ENCODE data around the gene ATP6V0E1.
"Not testable (repeated sequence)": the region's sequence is repeated elsewhere in the genome, so short reads cannot be mapped to it uniquely, and the experiment has no call there.

Gene ATP6V0E1

GRCh38 chr5:173045474-173045873, 61.9 kb downstream of the ATP6V0E1 start:
- Mint-ChIP-seq H3K4me1 (no peaks in the 10 kb centered on the region), H3K27ac (no peak overlapping the region), H3K4me3 (no peak overlapping the region), H3K27me3 (peaks cover 3% of the 10 kb centered on the region), H3K36me3 (no peaks in the 10 kb centered on the region), H3K9me3 (peaks cover 1% of the 10 kb centered on the region)
- CTCF ChIA-PET: no interaction called here
- no peak for DNase-seq

GRCh38 chr5:173047096-173047837, 63.7 kb downstream of the ATP6V0E1 start:
- H3K27ac Mint-ChIP-seq, H3K27me3 Mint-ChIP-seq, CTCF ChIA-PET, DNase-seq, H3K9me3 Mint-ChIP-seq, H3K4me1 Mint-ChIP-seq, H3K36me3 Mint-ChIP-seq, H3K4me3 Mint-ChIP-seq: not testable (repeated sequence)

- CTCF ChIA-PET: no interaction called here
- H3K9me3 Mint-ChIP-seq: no peaks in the 10 kb centered on the region
- no peak overlapping the region for H3K4me3 Mint-ChIP-seq
- H3K4me1 Mint-ChIP-seq: peaks cover 4% of the 10 kb centered on the region
- DNase-seq: no peak
- H3K27me3 Mint-ChIP-seq: peaks cover 10% of the 10 kb centered on the region
- no peak overlapping the region for H3K27ac Mint-ChIP-seq
- no peaks in the 10 kb centered on the region for H3K36me3 Mint-ChIP-seq
These were observed 64.2 kb downstream of the ATP6V0E1 start for GRCh38 chr5:173047838-173048105.

- no peaks in the 10 kb centered on the region for H3K9me3 Mint-ChIP-seq
- H3K27ac Mint-ChIP-seq: no peak overlapping the region
- peaks cover 27% of the 10 kb centered on the region for H3K4me1 Mint-ChIP-seq
- CTCF ChIA-PET: interaction anchor here (1.1 kb wide), 1 partner anchor 15 kb away, joined by 3 read pairs; no protein-coding TSS in a partner anchor
- H3K27me3 Mint-ChIP-seq: peaks cover 10% of the 10 kb centered on the region
- H3K36me3 Mint-ChIP-seq: no peaks in the 10 kb centered on the region
- no peak overlapping the region for H3K4me3 Mint-ChIP-seq
- DNase-seq: no peak
These were observed 67.2 kb downstream of the ATP6V0E1 start for GRCh38 chr5:173050791-173051190.

GRCh38 chr5:173051746-173052145, 68.2 kb downstream of the ATP6V0E1 start:
- CTCF ChIA-PET: no interaction called here
- H3K9me3 Mint-ChIP-seq: no peaks in the 10 kb centered on the region
- no peak overlapping the region for H3K4me3 Mint-ChIP-seq
- H3K36me3 Mint-ChIP-seq: no peaks in the 10 kb centered on the region
- H3K4me1 Mint-ChIP-seq: peaks cover 29% of the 10 kb centered on the region
- H3K27ac Mint-ChIP-seq: no peak overlapping the region
- DNase-seq: no peak
- peaks cover 10% of the 10 kb centered on the region for H3K27me3 Mint-ChIP-seq

- H3K4me1 Mint-ChIP-seq: peaks cover 35% of the 10 kb centered on the region
- H3K4me3 Mint-ChIP-seq: no peak overlapping the region
- no peak overlapping the region for H3K27ac Mint-ChIP-seq
- no peaks in the 10 kb centered on the region for H3K9me3 Mint-ChIP-seq
- DNase-seq: no peak
- H3K27me3 Mint-ChIP-seq: peaks cover 10% of the 10 kb centered on the region
- CTCF ChIA-PET: no interaction called here
- H3K36me3 Mint-ChIP-seq: no peaks in the 10 kb centered on the region
These were observed 69.5 kb downstream of the ATP6V0E1 start for GRCh38 chr5:173053041-173053440.

GRCh38 chr5:173055042-173055721, 71.6 kb downstream of the ATP6V0E1 start:
- no peak for DNase-seq
- peaks cover 44% of the 10 kb centered on the region for H3K4me1 Mint-ChIP-seq
- H3K9me3 Mint-ChIP-seq: no peaks in the 10 kb centered on the region
- peaks cover 4% of the 10 kb centered on the region for H3K36me3 Mint-ChIP-seq
- H3K27ac Mint-ChIP-seq: peak overlapping the region; percentile 85
- H3K4me3 Mint-ChIP-seq: peak overlapping the region; percentile 75
- H3K27me3 Mint-ChIP-seq: peaks cover 6% of the 10 kb centered on the region
- CTCF ChIA-PET: interaction anchor here (1.4 kb wide), 1 partner anchor 45 kb away, joined by 5 read pairs; no protein-coding TSS in a partner anchor

GRCh38 chr5:173055722-173055982, 72.1 kb downstream of the ATP6V0E1 start:
- CTCF ChIA-PET: no interaction called here
- H3K36me3 Mint-ChIP-seq: peaks cover 4% of the 10 kb centered on the region
- DNase-seq: no peak
- H3K4me1 Mint-ChIP-seq: peaks cover 44% of the 10 kb centered on the region
- H3K27me3 Mint-ChIP-seq: peaks cover 6% of the 10 kb centered on the region
- H3K9me3 Mint-ChIP-seq: no peaks in the 10 kb centered on the region
- H3K27ac Mint-ChIP-seq: peak overlapping the region; percentile 85
- H3K4me3 Mint-ChIP-seq: peak overlapping the region; percentile 75

- peaks cover 44% of the 10 kb centered on the region for H3K4me1 Mint-ChIP-seq
- no peaks in the 10 kb centered on the region for H3K9me3 Mint-ChIP-seq
- peaks cover 4% of the 10 kb centered on the region for H3K36me3 Mint-ChIP-seq
- peak within 1 kb of the TSS; percentile 95 for H3K4me3 Mint-ChIP-seq
- CTCF ChIA-PET: interaction anchor here (1.8 kb wide), 1 partner anchor 72 kb away, joined by 10 read pairs; the partner anchor contains the start of gene ATP6V0E1
- peak; percentile 99 for DNase-seq
- peak within 1 kb of the TSS; percentile 96 for H3K27ac Mint-ChIP-seq
- peaks cover 4% of the 10 kb centered on the region for H3K27me3 Mint-ChIP-seq
These were observed 72.6 kb downstream of the ATP6V0E1 start, which contains the start of gene CREBRF for GRCh38 chr5:173055983-173056782. CREBRF (plus strand) TSS chr5:173056352; CDS start chr5:173080776, 24,424 bp downstream.

GRCh38 chr5:173056783-173057061, 73.2 kb downstream of the ATP6V0E1 start:
- H3K36me3 Mint-ChIP-seq: peaks cover 4% of the 10 kb centered on the region
- H3K27me3 Mint-ChIP-seq: no peaks in the 10 kb centered on the region
- CTCF ChIA-PET: interaction anchor here (1.8 kb wide), 1 partner anchor 72 kb away, joined by 10 read pairs; the partner anchor contains the start of gene ATP6V0E1
- H3K9me3 Mint-ChIP-seq: no peaks in the 10 kb centered on the region
- peaks cover 46% of the 10 kb centered on the region for H3K4me1 Mint-ChIP-seq
- H3K27ac Mint-ChIP-seq: peak overlapping the region; percentile 96
- peak overlapping the region; percentile 95 for H3K4me3 Mint-ChIP-seq
- DNase-seq: no peak

- Mint-ChIP-seq H3K4me1 (peaks cover 45% of the 10 kb centered on the region), H3K36me3 (peaks cover 4% of the 10 kb centered on the region), H3K27ac (peak overlapping the region; percentile 96), H3K9me3 (no peaks in the 10 kb centered on the region), H3K27me3 (no peaks in the 10 kb centered on the region), H3K4me3 (peak overlapping the region; percentile 95)
- peak; percentile 100 for DNase-seq
- CTCF ChIA-PET: interaction anchor here (0.8 to 1.8 kb wide), 3 partner anchors 73 to 275 kb away, joined by 3 to 10 read pairs (median 3); partner anchors contain the start of gene ATP6V0E1
These were observed 73.7 kb downstream of the ATP6V0E1 start for GRCh38 chr5:173057062-173057924.

- H3K4me1 Mint-ChIP-seq: peaks cover 37% of the 10 kb centered on the region
- no peaks in the 10 kb centered on the region for H3K27me3 Mint-ChIP-seq
- CTCF ChIA-PET: interaction anchor here (1.2 kb wide), 1 partner anchor 78 kb away, joined by 3 read pairs; the partner anchor contains the start of gene ATP6V0E1
- peaks cover 6% of the 10 kb centered on the region for H3K36me3 Mint-ChIP-seq
- DNase-seq: no peak
- H3K4me3 Mint-ChIP-seq: no peak overlapping the region
- H3K27ac Mint-ChIP-seq: no peak overlapping the region
- no peaks in the 10 kb centered on the region for H3K9me3 Mint-ChIP-seq
These were observed 78.6 kb downstream of the ATP6V0E1 start for GRCh38 chr5:173062141-173062540.

GRCh38 chr5:173065155-173065554, 81.6 kb downstream of the ATP6V0E1 start:
- peaks cover 31% of the 10 kb centered on the region for H3K4me1 Mint-ChIP-seq
- DNase-seq: no peak
- no peaks in the 10 kb centered on the region for H3K9me3 Mint-ChIP-seq
- no peaks in the 10 kb centered on the region for H3K27me3 Mint-ChIP-seq
- H3K27ac Mint-ChIP-seq: peak overlapping the region; percentile 65
- peak overlapping the region; percentile 50 for H3K4me3 Mint-ChIP-seq
- CTCF ChIA-PET: interaction anchor here (0.7 to 1.8 kb wide), 2 partner anchors 14 to 81 kb away, joined by 3 read pairs; no protein-coding TSS in a partner anchor
- peaks cover 2% of the 10 kb centered on the region for H3K36me3 Mint-ChIP-seq

- Mint-ChIP-seq H3K9me3 (no peaks in the 10 kb centered on the region), H3K36me3 (peaks cover 2% of the 10 kb centered on the region), H3K4me1 (peaks cover 26% of the 10 kb centered on the region), H3K27me3 (no peaks in the 10 kb centered on the region), H3K27ac (no peak overlapping the region), H3K4me3 (no peak overlapping the region)
- no peak for DNase-seq
- CTCF ChIA-PET: no interaction called here
These were observed 86.1 kb downstream of the ATP6V0E1 start for GRCh38 chr5:173069671-173070070.

All from activated naive CD4-positive, alpha-beta T cell treated with anti-CD3 and anti-CD28 coated beads, Interleukin-2, amount 10 ng/mL, durations not matched to agents 7 days and 5 days (primary cell).